Cardiac muscle cell (in vitro differentiated cells and primary cell): ENCODE data around the gene TTLL4. TPM values are rescaled to one million over a fixed set of nuclear protein-coding genes. Genes with fewer than 3 reads are reported as not detected.

Experiments used
- DNase-seq, 2 donors: peaks; one replicate each; pipeline versions ENCODE4 v3.0.0 to v3.0.0-alpha.2; 2010 to 2017; ENCODE audit warnings: low read depth in 1 of 2, low spot score in 1 of 2
- H3K27ac ChIP-seq: fragments of 200-600 bp; sonication (generic); 2 replicates; pipeline ENCODE4 v1.5.1; 2016
- H3K27me3 ChIP-seq: fragments of 200-600 bp; sonication (generic); 2 replicates; pipeline ENCODE4 v1.6.0; 2016; ENCODE audit warnings: control low read depth
- H3K36me3 ChIP-seq: fragments of 200-600 bp; sonication (generic); 2 replicates; pipeline ENCODE4 v1.5.1; 2016; ENCODE audit warnings: control low read depth
- H3K4me1 ChIP-seq: fragments of 200-600 bp; sonication (generic); 2 replicates; pipeline ENCODE4 v1.8.1; 2017; ENCODE audit warnings: low read depth, mild to moderate bottlenecking, mixed run types
- H3K4me3 ChIP-seq: fragments of 200-600 bp; sonication (generic); 2 replicates; pipeline ENCODE4 v1.5.1; 2016; ENCODE audit warnings: mild to moderate bottlenecking
- H3K9me3 ChIP-seq: fragments of 200-600 bp; sonication (generic); 2 replicates; pipeline ENCODE4 v1.5.1; 2017; ENCODE audit warnings: low read depth, mild to moderate bottlenecking, control low read depth
- polyA plus RNA-seq: library from polyadenylated mRNA; unstranded; fragments of >200 nt; fragmentation: Nextera tagmentation; extraction: Ambion mirVana; gene quantifications from 2 replicates; pipeline ENCODE4 v1.2.1, GENCODE V29; 2016
- total RNA-seq: library from RNA; depleted of rRNA; stranded (reverse); fragments of >200 nt; gene quantifications from 2 replicates; pipeline ENCODE4 v1.2.3, GENCODE V29; 2016
- TF ChIP-seq, protein P1 (sequence below): IDR thresholded peaks from 2 replicates; pipeline ENCODE4 v1.5.1; 2012; ENCODE audit warnings: low read depth, mild to moderate bottlenecking, low read length

The TTLL4 gene
- total and polyA plus RNA-seq, 2 experiments from 2014 or later: 27.9 to 36.0 TPM

DNA sequence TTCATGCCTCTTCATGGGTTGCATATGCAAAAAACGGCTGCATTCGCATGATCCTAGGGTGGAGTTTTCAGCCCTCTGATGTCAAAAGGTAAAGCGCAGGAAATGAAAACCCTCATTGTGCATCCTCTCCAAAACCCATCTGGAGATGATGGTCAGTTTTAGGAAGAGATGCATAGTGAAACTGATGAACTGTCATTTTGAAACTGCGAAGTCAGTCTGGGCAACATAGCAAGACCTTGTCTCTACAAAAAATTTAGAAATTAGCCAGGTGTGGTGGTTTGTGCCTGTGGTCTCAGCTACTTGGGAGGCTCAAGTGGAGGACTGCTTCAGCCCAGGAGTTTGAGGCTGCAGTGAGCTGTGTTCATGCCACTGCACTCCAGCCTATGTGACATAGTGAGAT, 2.5 kb upstream of the TTLL4 start:
- Histone ChIP-seq H3K9me3 (no peaks in the 10 kb centered on the region), H3K27ac (no peak overlapping the region), H3K4me3 (no peak overlapping the region), H3K27me3 (no peaks in the 10 kb centered on the region), H3K4me1 (peaks cover 5% of the 10 kb centered on the region), H3K36me3 (no peaks in the 10 kb centered on the region)
- TF ChIP-seq, protein P1, sequence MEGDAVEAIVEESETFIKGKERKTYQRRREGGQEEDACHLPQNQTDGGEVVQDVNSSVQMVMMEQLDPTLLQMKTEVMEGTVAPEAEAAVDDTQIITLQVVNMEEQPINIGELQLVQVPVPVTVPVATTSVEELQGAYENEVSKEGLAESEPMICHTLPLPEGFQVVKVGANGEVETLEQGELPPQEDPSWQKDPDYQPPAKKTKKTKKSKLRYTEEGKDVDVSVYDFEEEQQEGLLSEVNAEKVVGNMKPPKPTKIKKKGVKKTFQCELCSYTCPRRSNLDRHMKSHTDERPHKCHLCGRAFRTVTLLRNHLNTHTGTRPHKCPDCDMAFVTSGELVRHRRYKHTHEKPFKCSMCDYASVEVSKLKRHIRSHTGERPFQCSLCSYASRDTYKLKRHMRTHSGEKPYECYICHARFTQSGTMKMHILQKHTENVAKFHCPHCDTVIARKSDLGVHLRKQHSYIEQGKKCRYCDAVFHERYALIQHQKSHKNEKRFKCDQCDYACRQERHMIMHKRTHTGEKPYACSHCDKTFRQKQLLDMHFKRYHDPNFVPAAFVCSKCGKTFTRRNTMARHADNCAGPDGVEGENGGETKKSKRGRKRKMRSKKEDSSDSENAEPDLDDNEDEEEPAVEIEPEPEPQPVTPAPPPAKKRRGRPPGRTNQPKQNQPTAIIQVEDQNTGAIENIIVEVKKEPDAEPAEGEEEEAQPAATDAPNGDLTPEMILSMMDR: no peak
- no peak for DNase-seq

DNA sequence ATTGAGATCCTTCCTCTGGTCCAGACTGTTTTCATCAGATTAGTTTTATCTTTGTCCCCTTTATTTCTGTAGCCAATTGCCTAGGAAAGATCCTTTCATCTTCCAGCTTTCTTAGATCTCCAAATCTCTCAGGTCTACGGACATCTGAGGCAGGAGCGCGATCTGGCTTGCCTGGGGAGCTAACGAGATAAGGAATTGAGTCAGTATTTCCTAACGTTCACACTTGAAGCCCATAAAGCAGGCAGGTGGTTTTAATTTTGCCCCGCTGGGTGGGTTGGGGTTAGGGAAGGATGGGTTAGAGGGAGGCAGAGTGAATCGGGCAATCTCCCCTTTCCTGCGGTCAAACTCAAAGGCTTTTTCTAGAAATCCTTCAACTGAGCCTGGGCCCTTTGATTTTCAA, 727 bp upstream of the TTLL4 start:
- TF ChIP-seq, protein P1: no peak
- Histone ChIP-seq H3K4me1 (peaks cover 5% of the 10 kb centered on the region), H3K9me3 (no peaks in the 10 kb centered on the region), H3K4me3 (no peak overlapping the region), H3K27ac (no peak overlapping the region), H3K36me3 (no peaks in the 10 kb centered on the region), H3K27me3 (no peaks in the 10 kb centered on the region)
- DNase-seq: no peak

DNA sequence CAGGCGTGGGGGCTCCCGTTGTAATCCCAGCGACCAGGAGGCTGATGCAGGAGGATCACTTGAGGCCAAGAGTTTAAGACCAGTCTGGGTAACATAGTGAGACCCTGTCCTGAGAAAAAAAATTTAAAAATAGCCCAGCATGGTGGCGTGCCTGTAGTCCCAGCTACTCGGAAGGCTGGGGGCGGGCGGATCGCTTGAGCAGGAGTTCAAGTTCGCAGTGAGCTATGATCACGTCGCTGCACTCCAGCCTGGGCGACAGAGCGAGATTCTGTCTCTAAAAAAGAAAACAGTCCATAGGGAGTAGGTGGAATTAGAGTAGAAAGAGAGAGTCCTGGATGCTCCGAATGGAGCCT, 325 bp upstream of the TTLL4 start:
- Histone ChIP-seq H3K36me3 (no peaks in the 10 kb centered on the region), H3K9me3 (no peaks in the 10 kb centered on the region), H3K27me3 (no peaks in the 10 kb centered on the region), H3K4me1 (peaks cover 5% of the 10 kb centered on the region), H3K27ac (no peak overlapping the region), H3K4me3 (peak overlapping the region; percentile 88)
- DNase-seq: no peak
- TF ChIP-seq, protein P1: no peak

DNA sequence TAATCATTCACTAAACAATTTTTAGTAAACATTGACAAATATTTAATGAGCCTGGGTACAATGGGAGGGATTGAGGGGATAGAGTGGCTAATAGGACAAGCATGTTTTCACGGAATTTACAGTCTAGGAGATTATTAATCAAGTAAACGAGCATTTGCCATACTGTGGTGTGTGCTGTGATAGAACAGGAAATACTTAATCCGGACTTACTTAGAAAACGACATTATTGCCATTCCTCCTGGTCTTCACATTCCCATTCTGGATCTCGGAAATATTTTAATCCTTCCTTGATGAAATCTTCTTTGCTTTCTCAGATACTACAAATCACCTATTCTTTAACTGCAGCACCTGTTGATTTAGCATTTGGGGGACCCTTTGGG, 905 bp downstream of the TTLL4 start:
- Histone ChIP-seq H3K27ac (peak overlapping the region; percentile 70), H3K36me3 (peaks cover 6% of the 10 kb centered on the region), H3K9me3 (no peaks in the 10 kb centered on the region), H3K4me3 (peak overlapping the region; percentile 88), H3K4me1 (peaks cover 5% of the 10 kb centered on the region), H3K27me3 (no peaks in the 10 kb centered on the region)
- DNase-seq: peak in 1 of 2 donors; percentile 35
- TF ChIP-seq, protein P1: no peak

DNA sequence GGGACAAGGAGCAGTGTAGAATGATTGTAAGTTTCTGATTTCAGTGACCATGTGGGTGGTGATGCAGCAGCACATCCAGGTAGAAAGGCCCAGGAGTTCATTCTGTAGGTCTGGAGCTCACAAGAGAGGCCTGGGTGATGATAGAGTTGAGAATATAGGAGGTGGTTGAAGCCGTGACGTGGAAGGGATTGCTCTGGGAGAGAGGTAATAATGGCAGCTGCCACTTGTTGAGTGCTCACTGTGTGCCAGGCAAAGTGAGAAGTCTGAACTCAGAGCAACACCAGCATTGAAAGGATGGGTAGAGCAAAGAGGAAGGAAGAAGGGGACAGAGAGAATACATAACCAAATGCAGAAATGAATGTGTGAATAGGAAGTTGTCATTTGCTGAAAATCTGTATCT, 3.3 kb downstream of the TTLL4 start:
- DNase-seq: no peak
- Histone ChIP-seq H3K4me3 (no peak overlapping the region), H3K36me3 (peaks cover 6% of the 10 kb centered on the region), H3K4me1 (peaks cover 5% of the 10 kb centered on the region), H3K27ac (no peak overlapping the region), H3K9me3 (no peaks in the 10 kb centered on the region), H3K27me3 (no peaks in the 10 kb centered on the region)
- TF ChIP-seq, protein P1: no peak

DNA sequence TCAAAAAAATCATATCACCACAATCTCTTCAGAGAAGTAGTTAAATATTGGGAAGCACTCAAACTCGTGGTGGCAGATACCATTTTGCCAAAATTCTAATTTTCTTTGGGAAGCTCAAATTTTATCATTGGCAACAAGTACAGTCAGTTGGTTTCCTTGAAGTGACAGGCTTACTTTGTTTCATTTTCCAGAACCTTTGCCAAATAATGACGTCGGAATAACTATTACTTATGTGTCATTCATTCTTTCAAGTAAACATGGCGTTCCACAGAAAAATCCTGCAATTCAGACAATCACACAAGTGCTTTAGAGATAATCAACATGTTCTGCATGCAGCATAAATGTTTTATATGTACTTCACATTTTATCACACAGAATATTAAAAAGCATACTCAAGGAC, 5.4 kb downstream of the TTLL4 start:
- H3K9me3 ChIP-seq: no peaks in the 10 kb centered on the region
- H3K36me3 ChIP-seq: peaks cover 6% of the 10 kb centered on the region
- DNase-seq: peak in 1 of 2 donors; percentile 50
- H3K4me1 ChIP-seq: peaks cover 5% of the 10 kb centered on the region
- no peak overlapping the region for H3K4me3 ChIP-seq
- no peak overlapping the region for H3K27ac ChIP-seq
- TF ChIP-seq, protein P1: no peak
- no peaks in the 10 kb centered on the region for H3K27me3 ChIP-seq
